HS-27A (cell line): Measurements from ENCODE around the gene TANGO6.

Experiments used
- DNase-seq: peaks from one replicate; pipeline ENCODE4 v3.0.0-alpha.2; 2012; ENCODE audit warnings: low read depth, missing footprints

Gene TANGO6

DNA sequence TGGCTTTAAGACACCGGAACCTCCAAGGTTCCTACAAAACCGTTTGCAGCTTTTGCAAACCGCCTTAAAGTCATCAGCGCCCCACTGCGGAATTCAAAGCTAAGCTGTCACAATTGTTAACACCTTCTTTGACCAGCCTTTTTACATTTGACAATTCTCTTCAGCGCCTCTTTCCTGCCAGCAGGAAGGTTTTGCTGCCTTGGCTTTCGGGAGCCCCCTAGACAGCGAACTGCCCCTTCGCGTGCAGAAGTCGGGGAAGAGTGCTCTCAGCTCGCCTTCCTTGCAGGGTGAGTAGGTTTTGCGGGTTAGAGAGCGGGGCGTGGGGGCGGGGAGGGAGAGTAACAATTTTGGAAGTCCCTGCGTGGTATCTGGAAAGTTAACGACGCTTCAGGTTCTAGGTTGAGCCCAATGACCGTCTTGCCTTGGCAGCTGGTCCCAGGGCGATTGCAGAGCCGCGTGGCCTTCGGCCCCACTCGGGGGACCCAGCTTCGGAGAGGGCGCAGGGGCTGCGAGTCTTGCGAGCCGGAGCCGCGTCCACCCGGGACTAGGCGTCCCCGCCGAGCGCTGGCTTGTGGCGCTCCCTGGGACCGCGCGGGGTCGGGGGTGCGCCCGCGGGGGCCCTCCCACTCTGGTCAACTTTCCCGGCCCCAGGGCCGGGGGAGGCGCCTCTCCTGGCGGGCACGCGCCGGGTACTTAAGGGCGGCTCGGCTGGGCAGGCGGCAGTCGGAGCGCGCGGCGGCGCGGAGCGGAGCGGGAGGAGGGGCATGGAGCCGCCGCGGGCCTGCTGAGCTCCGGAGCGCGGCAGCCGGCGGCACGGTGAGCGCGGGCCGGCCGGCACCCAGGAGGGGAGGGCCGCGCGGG is 262.4 kb downstream of the TANGO6 start, which contains the start of gene HAS3:
TSS of gene HAS3 (plus strand) at position 153 of the 861 bp plus-strand sequence. CDS start 3,743 bp downstream, outside the sequence.
- peak; percentile 11 for DNase-seq

DNA sequence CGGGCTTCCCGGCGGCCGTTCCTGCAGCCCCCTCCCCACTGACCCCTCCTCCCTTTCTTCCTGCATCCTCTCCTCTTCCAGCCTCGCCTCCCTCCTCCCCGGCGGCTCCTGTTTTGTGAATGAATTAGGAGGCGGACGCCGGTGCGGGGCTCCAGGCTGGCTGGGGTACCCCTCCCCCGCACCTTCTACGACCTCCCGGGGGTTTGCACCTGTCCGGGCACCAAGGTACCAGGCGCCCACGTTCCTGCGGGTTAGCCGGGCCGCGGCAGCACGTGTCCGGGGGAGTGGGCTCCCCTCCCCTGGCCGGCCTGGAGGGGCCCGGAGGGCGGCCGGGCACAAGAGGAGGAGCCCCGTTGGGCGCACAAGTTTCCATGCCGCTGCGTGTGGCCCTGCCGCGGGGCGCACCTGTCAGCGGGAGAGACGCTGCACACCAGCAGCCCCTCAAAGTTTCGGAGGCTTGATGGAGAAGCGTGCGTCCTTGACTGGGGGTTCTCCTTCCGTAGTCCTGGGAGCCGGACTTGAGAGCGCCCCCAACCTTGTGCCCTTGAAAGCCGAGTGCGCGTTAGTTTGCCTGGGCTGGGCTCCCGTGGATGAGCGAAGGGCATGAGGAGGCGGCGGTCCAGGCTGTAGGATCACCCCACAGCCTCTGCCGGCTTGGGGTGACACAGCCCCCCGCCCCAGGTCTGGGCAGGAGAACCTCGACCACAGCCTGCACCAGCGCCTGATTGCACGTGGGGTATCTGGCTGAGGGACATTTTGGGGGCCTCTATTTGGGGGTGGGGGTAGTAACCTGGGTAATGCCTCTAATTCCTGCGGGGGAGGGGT is 263.4 kb downstream of the TANGO6 start:
- DNase-seq: no peak

DNA sequence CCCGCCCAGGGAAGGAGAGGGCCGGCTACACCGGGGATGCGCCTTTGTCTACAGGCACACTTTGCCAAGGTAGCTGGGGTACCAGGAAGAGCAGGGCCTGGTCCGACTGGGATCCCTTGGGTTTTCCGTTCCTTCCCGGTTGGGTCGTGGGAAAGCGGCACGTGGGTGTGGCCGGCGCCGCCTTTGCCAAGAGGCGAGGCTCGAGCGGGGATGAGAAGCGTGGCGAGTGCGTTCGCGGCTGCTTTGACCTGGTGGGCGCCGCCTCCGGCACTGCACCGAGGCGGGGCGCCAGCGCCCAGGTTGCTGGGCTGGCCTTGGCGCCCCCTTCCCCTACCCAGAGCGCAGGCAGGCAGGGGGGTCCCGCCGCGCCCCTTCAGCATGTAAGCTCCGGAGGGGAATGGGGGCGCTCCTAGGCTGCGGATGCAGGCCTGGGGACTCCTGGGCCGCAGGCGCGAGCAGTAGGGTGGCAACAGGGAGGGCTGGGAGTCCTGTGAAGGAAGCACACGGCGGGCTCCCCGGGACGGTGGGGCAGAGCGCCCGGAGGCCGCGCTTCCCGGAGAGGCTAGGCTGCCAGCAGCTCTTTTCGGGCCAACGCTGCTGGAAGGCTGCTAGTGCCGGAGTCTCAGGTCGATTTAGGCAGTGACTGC is 264.1 kb downstream of the TANGO6 start:
- no peak for DNase-seq

DNA sequence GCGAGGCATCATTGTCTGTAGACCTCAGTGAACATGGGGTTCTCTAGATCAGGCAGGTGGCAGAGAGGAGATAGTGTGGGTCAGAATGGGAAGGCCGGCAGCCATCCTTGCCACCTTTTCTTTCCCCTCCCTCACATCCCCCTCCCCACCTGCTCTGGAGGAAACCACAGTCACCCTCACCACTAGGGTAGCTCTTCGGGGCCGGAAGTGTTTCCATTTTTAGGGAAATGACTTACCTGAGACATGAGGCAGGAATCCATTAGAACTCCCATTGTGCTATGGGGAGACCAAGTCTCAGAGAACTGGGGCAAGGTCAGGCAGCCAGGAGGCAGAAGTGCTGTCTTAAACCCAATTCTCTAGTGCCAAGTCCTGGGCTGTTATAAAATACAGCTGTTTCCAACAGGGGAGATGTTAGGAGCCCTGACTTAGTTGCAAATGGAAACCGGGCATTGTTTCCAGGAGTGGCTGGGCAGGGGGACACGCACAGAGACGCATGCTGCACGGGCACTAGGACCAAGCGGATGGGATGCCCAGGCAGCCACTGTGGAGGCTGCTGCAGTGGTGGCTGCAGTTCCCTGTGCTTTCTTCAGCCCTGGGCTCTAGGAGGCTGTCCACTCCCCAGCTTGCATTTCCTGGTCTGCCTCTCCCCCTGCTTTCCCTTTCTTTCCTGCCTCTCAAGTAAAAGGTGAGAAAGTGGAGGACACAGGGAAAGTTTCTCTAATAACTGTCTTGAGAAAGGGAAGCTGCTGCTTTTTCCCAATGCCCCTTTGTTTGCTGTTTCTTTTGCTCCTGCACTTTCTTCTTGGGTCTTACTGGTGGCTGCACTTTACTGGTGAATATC is 265.0 kb downstream of the TANGO6 start:
- DNase-seq: no peak

DNA sequence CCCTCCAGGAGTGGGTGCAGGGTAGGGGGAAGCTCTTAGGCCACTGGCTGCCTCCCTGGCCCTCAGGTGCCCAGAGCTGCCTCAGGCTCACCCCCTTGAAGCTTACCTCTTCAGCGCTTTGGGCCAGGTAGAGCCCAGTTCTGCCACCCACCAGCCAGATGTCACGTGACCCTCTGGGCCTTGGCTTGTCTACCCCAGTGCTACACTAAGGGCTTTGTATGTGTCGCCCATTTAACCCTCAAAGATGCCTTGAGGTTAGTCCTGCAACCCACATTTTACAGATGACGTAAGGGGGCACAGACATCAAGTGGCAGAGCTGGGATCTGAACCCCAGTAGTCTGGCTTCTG is 265.5 kb downstream of the TANGO6 start:
- no peak for DNase-seq

DNA sequence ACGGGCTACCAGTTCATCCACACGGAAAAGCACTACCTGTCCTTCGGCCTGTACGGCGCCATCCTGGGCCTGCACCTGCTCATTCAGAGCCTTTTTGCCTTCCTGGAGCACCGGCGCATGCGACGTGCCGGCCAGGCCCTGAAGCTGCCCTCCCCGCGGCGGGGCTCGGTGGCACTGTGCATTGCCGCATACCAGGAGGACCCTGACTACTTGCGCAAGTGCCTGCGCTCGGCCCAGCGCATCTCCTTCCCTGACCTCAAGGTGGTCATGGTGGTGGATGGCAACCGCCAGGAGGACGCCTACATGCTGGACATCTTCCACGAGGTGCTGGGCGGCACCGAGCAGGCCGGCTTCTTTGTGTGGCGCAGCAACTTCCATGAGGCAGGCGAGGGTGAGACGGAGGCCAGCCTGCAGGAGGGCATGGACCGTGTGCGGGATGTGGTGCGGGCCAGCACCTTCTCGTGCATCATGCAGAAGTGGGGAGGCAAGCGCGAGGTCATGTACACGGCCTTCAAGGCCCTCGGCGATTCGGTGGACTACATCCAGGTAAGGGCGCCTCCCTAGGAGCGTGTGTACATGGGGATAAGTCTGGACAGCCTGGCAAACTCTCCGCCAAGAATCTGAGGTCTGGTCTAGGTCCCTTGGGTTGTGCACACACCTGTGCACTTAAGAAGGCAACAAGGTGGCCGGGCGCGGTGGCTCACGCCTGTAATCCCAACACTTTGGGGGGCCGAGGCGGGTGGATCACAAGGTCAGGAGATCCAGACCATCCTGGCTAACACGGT is 266.3 kb downstream of the TANGO6 start:
- no peak for DNase-seq

DNA sequence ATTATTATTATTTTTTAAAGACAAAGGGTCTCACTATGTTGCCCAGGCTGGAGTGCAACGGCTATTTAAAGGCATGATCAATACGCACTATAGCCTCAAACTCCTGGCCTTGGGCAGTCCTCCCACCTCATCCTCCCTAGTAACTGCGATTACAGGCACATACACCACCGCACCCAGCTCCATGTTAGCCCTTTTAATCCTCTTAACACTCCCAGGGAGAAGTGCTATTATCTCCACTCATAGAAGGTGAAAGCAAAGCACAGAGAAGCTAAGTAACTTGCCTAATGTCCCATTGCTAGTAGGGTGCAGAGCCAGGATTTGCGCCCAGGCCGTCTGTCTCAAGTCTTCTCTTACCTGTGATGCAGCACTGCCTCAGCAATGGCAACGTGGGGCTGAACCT is 267.1 kb downstream of the TANGO6 start:
- no peak for DNase-seq

DNA sequence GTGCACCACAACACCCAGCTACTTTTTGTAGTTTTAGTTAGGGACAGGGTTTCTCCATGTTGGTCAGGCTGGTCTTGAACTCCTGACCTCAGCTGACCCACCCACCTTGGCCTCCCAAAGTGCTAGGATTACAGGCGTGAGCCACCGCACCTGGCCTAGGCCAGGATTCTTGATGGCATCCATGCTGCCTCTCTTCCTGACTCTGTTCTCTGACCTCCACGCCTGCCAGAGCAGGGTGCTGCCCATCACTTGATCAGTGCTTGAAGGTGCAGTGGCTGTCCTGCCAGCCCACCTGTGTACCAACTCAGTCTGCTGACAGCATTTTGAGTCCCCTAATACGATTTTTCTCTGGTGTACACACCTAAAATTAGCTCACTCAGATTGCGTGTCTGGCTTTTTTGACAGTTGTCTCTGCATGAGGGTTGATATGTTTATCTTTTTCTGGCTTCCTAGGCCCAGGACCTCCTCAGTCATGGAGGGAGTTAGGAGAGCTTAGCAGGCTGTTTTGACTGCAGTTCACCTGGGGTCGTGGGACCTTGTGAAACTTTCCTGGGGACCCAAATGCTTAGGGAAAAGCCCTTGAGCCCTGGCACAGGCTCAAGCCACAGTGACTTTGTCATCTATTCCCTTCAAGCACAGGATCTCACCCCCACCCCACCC is 268.0 kb downstream of the TANGO6 start:
- DNase-seq: no peak

DNA sequence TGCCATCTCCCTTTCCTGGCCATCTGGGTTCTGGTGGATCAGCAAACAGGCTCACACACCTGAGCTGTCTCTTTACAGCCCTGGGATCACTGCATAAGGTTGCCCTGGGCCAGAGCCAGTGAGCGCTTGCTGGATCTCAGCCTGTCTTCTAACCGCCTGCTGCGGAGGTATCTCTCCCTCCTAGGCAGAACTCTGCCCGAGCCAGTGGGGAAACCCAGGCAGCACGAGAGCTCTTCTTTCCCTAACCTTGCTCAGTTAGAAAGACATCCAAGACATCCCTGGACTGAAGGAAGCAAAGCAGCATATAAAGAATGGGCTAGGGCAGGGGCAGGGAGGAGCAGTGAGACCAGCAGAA is 268.5 kb downstream of the TANGO6 start:
- no peak for DNase-seq

DNA sequence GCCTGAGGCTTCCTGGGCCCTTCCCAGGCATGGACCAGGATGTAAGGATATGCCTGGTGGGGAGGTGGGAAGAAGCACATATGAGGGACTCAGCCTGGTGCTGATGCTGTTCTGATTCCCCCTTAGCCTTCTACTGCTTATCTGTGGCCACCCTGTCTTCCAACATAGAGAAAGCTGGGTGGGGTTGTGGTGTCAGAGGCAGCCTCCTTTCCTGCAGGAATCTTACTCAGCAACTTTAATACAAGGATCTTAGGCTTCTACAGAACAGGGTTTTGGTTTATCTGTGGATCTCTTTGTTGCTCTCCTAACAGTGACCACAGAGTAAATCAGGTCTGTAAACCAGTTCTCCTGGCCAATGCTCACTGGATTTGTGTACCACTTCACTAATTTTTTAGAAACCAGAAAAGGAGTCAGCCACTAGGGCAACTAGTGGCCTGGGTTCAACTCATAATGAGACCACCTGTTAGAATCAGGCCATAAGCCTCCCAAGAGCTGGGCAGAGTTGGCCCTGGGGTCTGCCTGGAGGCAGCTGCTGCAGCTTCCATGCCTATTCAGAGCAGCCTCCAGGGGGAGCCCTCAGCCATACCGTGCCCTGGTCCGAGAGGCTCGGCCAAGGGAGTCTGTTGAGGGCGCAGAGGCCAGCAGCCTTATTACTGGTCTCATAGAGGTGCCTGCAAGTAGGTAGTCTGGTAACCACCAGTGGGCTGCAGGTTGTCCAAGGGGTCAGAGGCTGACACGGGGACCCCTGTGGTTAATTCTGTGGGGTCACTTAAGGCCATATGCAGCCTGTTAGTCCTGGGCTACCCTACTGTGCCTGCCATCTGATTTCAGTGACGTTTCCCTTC is 269.2 kb downstream of the TANGO6 start:
- DNase-seq: no peak

DNA sequence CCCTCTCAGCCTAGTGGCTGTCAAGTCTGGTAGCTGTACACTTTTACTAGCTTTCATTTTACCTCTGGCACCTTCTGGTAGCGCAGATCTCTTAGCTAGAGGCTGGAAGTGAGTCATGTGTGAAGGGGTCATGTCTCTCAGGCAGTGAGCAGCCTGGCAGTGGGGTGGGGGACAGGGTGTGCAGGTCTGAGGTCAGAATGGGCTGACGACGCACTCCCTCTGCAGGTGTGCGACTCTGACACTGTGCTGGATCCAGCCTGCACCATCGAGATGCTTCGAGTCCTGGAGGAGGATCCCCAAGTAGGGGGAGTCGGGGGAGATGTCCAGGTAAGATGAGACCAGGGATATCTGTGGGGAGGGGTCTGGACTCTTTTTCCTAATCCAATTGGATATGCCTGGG is 269.9 kb downstream of the TANGO6 start:
- no peak for DNase-seq

DNA sequence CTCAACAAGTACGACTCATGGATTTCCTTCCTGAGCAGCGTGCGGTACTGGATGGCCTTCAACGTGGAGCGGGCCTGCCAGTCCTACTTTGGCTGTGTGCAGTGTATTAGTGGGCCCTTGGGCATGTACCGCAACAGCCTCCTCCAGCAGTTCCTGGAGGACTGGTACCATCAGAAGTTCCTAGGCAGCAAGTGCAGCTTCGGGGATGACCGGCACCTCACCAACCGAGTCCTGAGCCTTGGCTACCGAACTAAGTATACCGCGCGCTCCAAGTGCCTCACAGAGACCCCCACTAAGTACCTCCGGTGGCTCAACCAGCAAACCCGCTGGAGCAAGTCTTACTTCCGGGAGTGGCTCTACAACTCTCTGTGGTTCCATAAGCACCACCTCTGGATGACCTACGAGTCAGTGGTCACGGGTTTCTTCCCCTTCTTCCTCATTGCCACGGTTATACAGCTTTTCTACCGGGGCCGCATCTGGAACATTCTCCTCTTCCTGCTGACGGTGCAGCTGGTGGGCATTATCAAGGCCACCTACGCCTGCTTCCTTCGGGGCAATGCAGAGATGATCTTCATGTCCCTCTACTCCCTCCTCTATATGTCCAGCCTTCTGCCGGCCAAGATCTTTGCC is 271.1 kb downstream of the TANGO6 start:
- no peak for DNase-seq

DNA sequence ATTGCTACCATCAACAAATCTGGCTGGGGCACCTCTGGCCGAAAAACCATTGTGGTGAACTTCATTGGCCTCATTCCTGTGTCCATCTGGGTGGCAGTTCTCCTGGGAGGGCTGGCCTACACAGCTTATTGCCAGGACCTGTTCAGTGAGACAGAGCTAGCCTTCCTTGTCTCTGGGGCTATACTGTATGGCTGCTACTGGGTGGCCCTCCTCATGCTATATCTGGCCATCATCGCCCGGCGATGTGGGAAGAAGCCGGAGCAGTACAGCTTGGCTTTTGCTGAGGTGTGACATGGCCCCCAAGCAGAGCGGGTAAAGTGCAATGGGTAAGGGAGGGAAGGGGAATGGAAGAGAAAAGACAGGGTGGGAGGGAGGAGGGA is 271.6 kb downstream of the TANGO6 start:
- no peak for DNase-seq

DNA sequence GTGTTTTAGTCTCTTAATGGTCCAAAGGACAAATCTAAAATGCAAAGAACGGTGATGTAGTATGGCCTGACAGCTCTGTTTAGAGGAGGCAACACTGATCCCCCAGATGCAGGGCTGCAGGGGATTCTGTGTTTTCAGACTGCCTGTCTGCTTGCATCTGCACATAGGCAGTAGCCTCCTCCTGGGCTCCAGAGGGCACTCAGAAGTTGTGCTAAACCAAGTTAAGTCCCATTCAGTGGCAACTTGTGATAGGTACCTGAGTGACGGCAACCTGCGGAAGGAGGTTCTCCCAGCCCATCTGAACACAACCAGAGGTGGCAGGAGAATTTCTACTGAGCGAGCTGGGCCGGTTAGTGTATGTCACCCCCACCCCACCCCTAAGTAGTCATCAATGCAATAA is 272.0 kb downstream of the TANGO6 start:
- DNase-seq: no peak

DNA sequence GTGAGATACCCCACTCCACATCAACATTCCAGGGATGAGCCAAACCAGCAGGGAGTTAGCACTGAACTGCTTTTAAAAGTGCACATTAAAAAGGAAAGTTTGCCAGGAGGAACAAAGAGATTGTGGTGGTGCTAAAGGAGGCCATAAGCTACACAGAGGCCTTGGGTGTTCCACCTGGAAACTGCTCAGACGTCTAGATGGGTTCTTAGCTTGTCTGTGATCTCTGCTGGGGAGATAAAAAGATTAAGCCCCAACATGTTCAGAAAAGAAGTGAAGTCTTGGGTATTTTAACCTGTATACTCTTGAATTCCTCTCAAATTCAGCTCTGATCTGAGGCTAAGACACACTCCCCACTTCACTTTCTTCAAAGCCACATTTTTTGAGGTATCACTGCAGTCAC is 272.5 kb downstream of the TANGO6 start:
- no peak for DNase-seq

DNA sequence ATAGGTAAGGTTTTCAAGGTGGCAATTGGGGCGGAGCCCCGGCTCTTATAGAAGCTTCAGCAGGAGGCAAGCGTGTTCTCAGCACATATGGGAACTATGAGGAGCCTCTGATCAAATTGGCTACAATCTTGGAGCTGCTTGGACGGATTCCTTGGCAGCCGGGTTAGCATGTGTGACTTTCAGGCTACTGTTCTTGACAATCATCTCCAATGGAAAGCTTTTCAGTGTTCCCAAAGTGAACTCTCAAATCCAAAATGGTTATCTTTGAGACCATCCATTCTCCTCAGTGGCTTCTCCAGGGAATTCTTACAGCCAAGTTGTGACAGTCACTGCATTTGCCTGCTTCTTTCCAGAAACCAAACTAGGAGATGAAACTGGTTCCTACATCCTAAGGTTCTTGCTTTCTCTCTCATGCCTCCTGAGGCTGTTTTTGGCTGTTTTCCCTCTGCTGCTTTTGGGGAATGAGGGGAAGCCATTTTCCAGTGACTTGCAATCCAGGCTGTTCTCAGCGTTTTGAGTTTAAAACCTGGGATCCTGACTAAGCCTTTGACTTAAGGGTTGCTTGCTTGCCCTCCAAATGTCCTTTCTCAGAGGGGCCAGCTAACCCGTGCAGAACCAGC is 273.0 kb downstream of the TANGO6 start:
- DNase-seq: no peak

DNA sequence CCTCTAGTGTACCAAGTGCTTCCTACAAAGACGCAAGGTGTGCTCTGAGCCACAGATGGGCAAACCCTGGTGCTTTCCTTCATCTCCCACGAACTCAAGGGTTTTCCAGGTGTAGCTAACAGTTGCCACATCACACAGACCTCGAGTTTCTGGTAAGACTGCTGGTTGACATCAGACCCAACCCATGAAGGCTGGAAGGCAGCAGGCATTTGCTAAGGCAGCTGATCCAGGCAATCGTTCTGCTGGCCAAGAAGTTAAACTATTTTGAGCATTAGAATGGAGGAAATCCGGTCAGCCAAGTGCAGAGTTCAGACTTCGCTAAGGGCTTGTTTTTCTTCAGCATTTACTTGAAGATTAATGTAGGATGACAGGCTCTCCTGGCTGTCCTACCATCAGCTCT is 273.6 kb downstream of the TANGO6 start:
- no peak for DNase-seq

DNA sequence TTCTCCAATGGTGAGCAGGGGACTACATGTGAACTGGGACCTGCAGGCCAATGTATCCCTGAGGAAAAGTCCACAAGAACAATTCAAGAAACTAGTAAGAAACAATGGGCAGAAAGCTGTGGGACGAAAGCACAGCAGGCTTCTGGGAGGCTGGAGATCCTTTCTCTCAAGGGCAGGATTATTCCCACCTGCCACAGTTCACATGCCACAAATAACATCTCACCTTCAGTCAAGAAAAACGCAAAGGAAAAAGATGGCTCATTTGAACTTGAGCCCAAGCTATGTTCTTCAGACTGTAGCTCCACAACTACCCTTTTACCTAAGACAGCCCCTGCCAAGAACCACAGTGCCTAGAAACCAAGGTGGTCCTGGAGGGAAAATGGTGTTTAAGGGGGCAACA is 275.1 kb downstream of the TANGO6 start:
- no peak for DNase-seq

DNA sequence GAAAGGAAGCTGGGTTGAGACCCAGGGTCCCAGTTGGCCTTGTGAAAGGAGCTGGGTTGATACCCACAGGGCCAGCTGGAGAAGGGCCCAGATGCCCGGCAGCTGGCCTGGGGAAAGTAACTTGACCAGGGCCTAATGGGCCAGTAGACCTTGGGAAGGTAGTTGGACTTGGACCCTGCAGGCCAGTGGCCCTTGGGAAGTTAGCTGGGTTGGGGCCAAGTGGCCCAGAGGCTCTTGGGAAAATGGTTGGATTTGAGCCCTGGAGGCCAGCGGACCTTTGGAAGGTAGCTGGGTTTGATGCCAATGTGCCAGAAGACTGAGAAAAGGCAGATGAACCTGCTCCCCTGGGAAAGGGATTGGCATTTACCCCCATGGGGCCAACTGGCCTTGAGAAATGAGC is 275.7 kb downstream of the TANGO6 start:
- no peak for DNase-seq
